ENCODE results near the gene NDEL1.

Gene NDEL1

DNA sequence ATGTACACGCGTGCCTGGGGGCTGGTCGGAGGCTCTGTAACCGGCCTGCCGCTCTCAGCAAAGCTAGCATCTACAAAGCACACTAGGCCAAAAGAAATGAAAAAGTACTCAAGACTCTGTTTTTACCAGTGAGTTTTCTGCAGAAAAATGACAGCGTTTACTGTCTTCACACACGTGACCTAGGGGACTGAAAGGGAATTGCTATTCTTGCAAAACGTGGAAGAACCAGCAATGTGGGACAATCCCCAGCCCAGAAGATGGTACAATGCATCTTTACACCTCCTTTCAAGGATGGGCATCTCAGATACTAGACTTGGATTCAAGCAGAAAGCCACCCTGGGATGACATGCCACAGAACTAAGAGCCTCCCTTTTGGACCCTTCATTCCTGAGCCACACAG lies 41.5 kb downstream of the NDEL1 start:
- no peak for DNase-seq (ENCODE audit: low read depth in 1 of 2, low spot score in 1 of 2)

GRCh38 chr17:8477715-8478441 lies 42.2 kb downstream of the NDEL1 start:
- no peak for DNase-seq (ENCODE audit: low read depth in 1 of 2, low spot score in 1 of 2)

DNA sequence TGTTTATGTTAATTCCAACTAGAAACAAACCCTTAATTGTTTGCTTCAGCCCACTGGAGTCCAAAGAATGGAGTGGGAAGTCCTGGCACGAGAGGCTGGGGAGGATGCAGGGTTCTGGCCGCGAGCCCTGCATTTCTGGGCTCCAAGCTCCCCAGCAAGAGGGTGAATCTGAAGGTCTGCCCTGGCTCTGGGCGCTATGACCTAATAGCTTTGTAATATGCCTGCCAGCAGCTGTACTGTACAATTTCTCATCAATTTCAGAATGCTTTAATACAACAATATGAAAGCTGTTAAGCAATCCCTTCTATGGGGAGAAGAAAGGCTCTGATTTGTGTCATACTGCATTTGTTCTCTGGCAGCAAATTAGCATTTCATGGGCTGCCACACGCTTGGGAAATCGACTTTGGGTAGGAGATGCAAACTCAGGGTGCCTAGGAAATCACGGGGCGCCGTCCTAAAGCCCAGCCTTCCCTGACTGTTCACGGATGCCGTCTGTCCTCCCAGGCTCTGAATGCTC lies 43.8 kb downstream of the NDEL1 start:
- no peak for DNase-seq (ENCODE audit: low read depth in 1 of 2, low spot score in 1 of 2)

- no peak for DNase-seq (ENCODE audit: low read depth in 1 of 2, low spot score in 1 of 2)
Observed at GRCh38 chr17:8480011-8480976, 44.6 kb downstream of the NDEL1 start.

GRCh38 chr17:8481089-8481488 lies 45.4 kb downstream of the NDEL1 start:
- DNase-seq (ENCODE audit: low read depth in 1 of 2, low spot score in 1 of 2), result no peak

- DNase-seq (ENCODE audit: low read depth in 1 of 2, low spot score in 1 of 2), result no peak
Observed at GRCh38 chr17:8481703-8482102, 46.0 kb downstream of the NDEL1 start.

GRCh38 chr17:8482546-8482945 lies 46.9 kb downstream of the NDEL1 start:
- DNase-seq (ENCODE audit: low read depth in 1 of 2, low spot score in 1 of 2), result no peak

DNA sequence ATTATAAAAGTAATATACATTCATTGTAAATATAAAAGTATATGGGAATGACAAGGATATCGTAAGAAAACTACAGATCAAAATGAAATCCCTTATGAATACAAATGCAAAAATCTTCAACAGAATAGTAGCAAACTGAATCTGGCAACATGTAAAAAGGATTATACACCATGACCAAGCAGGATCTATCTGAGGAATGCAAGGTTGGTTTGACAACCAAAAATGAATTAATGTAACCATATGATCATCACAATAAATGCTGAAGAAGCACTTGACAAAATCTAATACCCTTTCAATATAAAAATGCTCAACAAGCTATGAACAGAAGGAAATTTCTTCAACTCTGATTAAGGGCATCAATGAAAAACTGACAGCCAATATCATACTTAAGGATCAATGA lies 48.8 kb downstream of the NDEL1 start:
- DNase-seq (ENCODE audit: low read depth in 1 of 2, low spot score in 1 of 2), result no peak

DNA sequence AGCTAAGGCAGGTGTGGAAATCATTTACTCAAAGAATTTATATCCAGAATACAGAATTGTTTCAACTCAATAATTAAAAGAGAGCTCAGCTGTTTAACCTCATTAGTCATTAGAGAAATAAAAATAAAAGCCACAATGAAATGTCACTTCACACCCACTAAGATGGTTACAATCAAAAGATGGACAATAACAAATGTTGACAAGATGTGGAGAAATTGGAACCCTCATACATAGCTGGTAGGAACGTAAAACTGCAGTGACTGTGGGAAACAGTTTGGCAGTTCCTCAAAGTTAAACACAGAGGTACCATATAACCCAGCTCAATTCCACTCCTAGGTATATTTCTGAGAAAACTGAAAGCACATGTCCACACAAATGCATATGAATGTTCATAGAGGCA lies 49.8 kb downstream of the NDEL1 start:
- DNase-seq (ENCODE audit: low read depth in 1 of 2, low spot score in 1 of 2), result no peak

DNA sequence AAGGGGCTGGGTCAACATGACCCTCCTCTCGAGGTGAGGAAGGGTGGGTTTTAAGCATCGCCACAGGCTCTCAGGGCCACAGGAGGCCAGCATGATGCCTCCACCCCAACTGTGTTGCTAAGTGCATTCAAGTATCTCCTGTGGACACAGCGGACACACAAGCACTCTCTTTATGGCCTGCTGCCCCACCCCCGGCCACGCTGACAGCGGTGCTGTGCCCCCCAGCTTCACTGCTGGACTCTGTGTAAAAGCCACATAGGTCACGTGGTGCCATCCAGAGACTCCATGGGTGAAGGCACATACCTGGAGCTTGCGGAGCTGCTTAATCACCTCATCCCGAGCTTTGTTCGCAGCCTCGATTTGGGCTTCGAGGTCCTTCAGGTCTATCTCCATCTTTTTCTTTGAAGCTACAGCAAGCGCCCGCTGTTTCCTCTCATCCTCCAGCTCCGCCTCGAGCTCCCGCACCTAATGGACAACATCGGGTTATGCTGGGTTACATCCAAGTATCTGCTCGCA lies 51.5 kb downstream of the NDEL1 start:
- DNase-seq (ENCODE audit: low read depth in 1 of 2, low spot score in 1 of 2), result no peak

DNA sequence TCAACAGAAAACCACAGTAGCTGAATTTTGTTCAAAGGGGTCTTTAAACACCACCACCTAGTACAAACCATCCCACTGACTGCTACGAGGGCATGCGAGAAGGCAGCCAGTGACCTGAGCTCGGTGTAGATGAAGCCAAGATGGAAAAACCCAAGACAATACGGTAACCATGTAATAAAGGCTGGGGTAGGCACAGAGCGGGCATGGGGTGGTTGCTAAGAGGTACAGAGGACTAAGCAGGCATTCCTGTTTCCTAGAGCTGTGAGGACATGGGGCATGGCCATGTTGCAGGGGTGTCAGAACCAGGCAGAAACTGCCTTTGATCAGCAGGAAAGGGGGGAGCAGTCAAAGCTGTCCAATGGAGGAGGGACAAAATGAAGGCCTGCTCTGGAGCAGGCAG lies 52.1 kb downstream of the NDEL1 start:
- no peak for DNase-seq (ENCODE audit: low read depth in 1 of 2, low spot score in 1 of 2)

GRCh38 chr17:8488491-8488890 lies 52.8 kb downstream of the NDEL1 start:
- DNase-seq (ENCODE audit: low read depth in 1 of 2, low spot score in 1 of 2), result no peak

- DNase-seq (ENCODE audit: low read depth in 1 of 2, low spot score in 1 of 2), result no peak
Observed at GRCh38 chr17:8488901-8489300, 53.2 kb downstream of the NDEL1 start.

DNA sequence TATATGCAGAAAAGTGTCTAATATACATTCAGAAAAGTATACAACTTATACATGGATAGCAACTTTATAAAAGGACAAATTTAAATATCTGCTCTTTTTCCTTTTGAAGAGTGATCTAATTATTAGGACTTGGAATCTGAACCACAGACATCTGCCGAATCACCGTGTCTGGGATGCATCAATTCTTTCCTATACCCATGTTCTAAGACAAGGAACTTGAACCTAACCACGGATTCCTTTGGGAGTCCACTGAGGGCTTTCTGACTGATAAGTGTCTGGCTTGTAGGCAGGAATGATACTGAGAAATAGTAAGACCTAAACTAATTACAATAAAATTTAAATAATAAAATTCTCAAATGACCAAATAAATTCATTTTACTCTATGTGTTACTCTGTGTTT lies 54.2 kb downstream of the NDEL1 start:
- no peak for DNase-seq (ENCODE audit: low read depth in 1 of 2, low spot score in 1 of 2)

DNA sequence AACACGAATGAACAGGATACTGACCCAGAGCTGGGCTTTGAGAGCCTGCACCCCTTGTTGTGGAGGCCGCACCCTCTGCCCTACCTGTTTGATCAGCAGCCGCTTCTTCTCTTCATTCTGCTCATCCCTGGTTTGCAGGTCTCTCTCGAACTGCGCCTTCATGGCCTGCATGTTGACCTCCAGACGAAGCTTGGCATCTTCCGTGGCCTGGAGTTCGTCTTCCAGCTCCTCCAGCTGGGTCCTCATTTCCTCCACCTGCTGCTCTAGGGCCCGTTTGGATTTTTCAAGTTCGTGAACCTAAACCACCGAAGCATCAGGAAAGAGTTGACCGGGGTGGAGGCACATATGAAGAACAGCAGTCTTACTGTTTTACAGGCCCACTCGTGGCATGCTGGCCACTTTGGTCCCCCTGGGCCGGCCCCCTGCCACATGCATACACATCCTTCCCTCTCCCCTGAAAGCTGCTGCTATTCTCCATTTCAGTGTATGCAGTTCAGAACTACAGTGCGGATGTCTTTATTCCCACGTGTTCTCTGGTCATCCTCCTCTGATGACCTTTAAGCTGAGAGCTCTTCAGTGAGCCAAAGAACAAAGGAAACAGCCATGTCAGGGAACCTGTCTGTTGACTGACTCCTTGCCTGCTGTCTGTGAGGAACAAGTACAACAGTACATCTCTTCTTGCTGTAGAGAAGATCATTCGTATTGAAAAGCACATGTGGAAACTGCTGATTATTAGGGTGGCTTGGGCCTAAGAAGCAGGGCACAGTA lies 54.8 kb downstream of the NDEL1 start:
- DNase-seq (ENCODE audit: low read depth in 1 of 2, low spot score in 1 of 2), result no peak

DNA sequence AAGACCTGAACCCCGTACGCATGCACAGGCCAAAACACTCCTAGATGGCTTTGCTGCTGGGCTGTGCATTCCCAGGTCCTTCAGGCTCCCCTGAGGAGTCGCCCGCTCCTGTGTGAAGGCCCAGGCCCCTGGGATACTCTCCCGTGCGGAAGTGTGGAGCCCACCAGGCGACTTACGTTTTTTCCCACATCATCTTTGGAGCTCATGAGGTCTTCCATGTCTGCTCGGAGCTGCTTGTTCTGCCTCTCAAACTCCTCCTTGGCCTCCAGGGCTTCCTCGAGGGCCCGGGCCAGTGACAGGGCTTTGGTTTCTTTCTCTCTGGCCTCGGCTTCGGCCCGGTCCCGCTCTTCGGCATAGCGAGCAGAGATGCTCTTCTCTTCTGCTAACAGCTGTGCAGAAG lies 56.4 kb downstream of the NDEL1 start:
- no peak for DNase-seq (ENCODE audit: low read depth in 1 of 2, low spot score in 1 of 2)

- DNase-seq (ENCODE audit: low read depth in 1 of 2, low spot score in 1 of 2), result no peak
Observed at GRCh38 chr17:8494021-8494420, 58.3 kb downstream of the NDEL1 start.

- DNase-seq (ENCODE audit: low read depth in 1 of 2, low spot score in 1 of 2), result no peak
Observed at GRCh38 chr17:8494506-8495111, 58.9 kb downstream of the NDEL1 start.

DNA sequence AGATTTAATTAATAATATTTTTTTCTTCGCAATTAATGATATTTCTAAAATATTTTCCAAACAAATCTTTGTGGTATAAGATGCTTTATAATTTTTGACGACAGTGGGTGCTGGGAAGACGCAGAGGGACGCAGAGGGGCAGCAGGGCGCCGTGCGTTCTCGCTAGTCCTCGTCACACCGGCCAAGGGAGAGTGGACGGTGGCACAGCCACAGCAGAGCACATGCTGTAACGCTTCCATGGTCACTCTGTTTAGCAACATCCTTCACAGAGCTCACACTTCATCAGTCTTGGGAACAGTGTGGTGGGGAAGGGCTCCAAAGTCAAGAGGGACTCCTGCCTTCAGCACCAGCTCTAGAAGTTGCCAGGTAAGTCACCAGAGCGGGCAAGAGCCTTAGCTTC lies 60.4 kb downstream of the NDEL1 start:
- DNase-seq (ENCODE audit: low read depth in 1 of 2, low spot score in 1 of 2), result no peak

DNA sequence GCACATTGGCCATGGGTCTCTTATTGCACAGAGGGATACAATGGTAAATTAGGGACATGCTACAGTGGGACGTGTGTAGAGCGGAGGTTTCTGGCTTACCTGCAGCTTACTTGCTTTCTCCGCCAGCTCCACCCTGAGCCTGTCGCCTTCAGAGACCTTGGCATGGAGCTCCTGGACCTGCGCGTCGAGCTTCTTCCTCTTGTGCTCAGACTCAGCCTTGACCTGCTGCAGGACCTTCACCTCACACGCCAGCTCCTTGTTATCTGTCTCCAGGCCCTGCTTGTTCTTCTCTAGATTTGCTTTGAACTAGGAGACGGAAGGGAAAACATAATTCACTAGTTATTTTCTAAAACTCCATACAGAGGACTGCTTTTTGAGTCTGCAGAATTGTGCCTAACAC lies 63.5 kb downstream of the NDEL1 start:
- no peak for DNase-seq (ENCODE audit: low read depth in 1 of 2, low spot score in 1 of 2)

- no peak for DNase-seq (ENCODE audit: low read depth in 1 of 2, low spot score in 1 of 2)
Observed at GRCh38 chr17:8499614-8500013, 63.9 kb downstream of the NDEL1 start.

Data from activated CD4-positive, alpha-beta T cell treated with anti-CD3 and anti-CD28 coated beads, Interleukin-2, amount 50 U/mL, for 24 hours (primary cell).